ENCODE measurements around the gene ZWINT.

ZWINT gene

GRCh38 chr10:56327118-56327517 lies 33.9 kb downstream of the ZWINT start:
- H3K4ac ChIP-seq (ENCODE audit: low read length) = no peak overlapping the region
- no peaks in the 10 kb centered on the region for H3K4me1 ChIP-seq (ENCODE audit: control insufficient read depth in 2 of 2, insufficient read depth in 1 of 2, low read depth in 1 of 2, low read length in 2 of 2)
- no peak overlapping the region for H2BK12ac ChIP-seq (ENCODE audit: low read length)
- H3K9me3 ChIP-seq (replicated peaks in 1 of 2; ENCODE audit: control insufficient read depth in 2 of 2, insufficient read depth in 1 of 2, low read depth in 1 of 2, low read length in 2 of 2) = no peaks in the 10 kb centered on the region
- no peak overlapping the region for H2BK120ac ChIP-seq (ENCODE audit: low read depth, low read length)
- H3K79me1 ChIP-seq (ENCODE audit: low read depth, low read length) = no peaks in the 10 kb centered on the region
- no peak overlapping the region for H3K4me2 ChIP-seq (ENCODE audit: insufficient read depth, low read length, poor library complexity, severe bottlenecking)
- no peak overlapping the region for H3K9ac ChIP-seq (ENCODE audit: low read depth, low read length, poor library complexity)
- H2BK15ac ChIP-seq (ENCODE audit: low read length) = no peak overlapping the region
- no CpG with 5 or more reads among the region's 3 CpGs for WGBS, 2 donors (ENCODE audit: extremely low coverage in 2 of 2, insufficient read length in 2 of 2, insufficient replicate concordance in 1 of 2)
- no peak for DNase-seq (ENCODE audit: low spot score)
- H3K23ac ChIP-seq (ENCODE audit: low read depth, low read length, poor library complexity) = no peak overlapping the region
- no peak overlapping the region for H3K27ac ChIP-seq (replicated peaks; ENCODE audit: low read length)
- H2AK5ac ChIP-seq (ENCODE audit: low read depth, low read length) = no peak overlapping the region
- no peak overlapping the region for H4K91ac ChIP-seq (ENCODE audit: low read depth, low read length, poor library complexity)
- H2AFZ ChIP-seq (ENCODE audit: low read length) = no peak overlapping the region
- no peak overlapping the region for H2BK5ac ChIP-seq (ENCODE audit: low read length)
- H3K4me3 ChIP-seq (ENCODE audit: low read length in 2 of 2) = no peak overlapping the region
- no peaks in the 10 kb centered on the region for H3K36me3 ChIP-seq (replicated peaks in 1 of 2; ENCODE audit: control insufficient read depth in 2 of 2, insufficient read depth in 2 of 2, low read length in 2 of 2)
- H3K14ac ChIP-seq (ENCODE audit: low read length) = no peak overlapping the region
- H4K8ac ChIP-seq (ENCODE audit: low read depth, low read length) = no peak overlapping the region
- H3K27me3 ChIP-seq (ENCODE audit: control insufficient read depth in 3 of 3, insufficient read depth in 3 of 3, low read depth in 1 of 3, low read length in 3 of 3) = no peaks in the 10 kb centered on the region
- H3K18ac ChIP-seq (ENCODE audit: low read length) = no peak overlapping the region

DNA sequence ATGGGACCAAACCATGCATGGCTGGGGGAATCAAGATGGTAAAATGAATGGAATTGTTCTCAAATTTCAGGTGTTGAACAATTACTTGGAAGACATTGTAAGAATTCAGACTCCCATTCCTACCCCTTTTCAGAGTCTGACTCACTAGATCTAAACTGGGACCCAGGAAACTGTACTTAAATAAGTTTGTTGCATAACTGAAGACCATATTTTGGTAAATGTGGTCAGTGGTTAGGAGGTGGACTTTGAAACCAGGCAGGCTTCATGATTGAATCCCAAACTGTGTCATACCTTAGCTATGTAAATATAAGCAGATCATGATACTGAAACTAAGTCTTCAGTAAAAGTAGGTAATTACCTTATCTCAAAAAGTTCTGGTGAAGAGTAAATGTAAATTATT lies 41.7 kb downstream of the ZWINT start:
- no peak overlapping the region for H4K8ac ChIP-seq (ENCODE audit: low read depth, low read length)
- no peaks in the 10 kb centered on the region for H3K9me3 ChIP-seq (replicated peaks in 1 of 2; ENCODE audit: control insufficient read depth in 2 of 2, insufficient read depth in 1 of 2, low read depth in 1 of 2, low read length in 2 of 2)
- no peak overlapping the region for H2AFZ ChIP-seq (ENCODE audit: low read length)
- no peak overlapping the region for H2BK12ac ChIP-seq (ENCODE audit: low read length)
- no peak overlapping the region for H2BK5ac ChIP-seq (ENCODE audit: low read length)
- no peaks in the 10 kb centered on the region for H3K36me3 ChIP-seq (replicated peaks in 1 of 2; ENCODE audit: control insufficient read depth in 2 of 2, insufficient read depth in 2 of 2, low read length in 2 of 2)
- H3K27ac ChIP-seq (replicated peaks; ENCODE audit: low read length) = no peak overlapping the region
- no peak overlapping the region for H2BK15ac ChIP-seq (ENCODE audit: low read length)
- no peak overlapping the region for H3K9ac ChIP-seq (ENCODE audit: low read depth, low read length, poor library complexity)
- no peak for DNase-seq (ENCODE audit: low spot score)
- no peak overlapping the region for H2BK120ac ChIP-seq (ENCODE audit: low read depth, low read length)
- H3K4ac ChIP-seq (ENCODE audit: low read length) = no peak overlapping the region
- no peaks in the 10 kb centered on the region for H3K27me3 ChIP-seq (ENCODE audit: control insufficient read depth in 3 of 3, insufficient read depth in 3 of 3, low read depth in 1 of 3, low read length in 3 of 3)
- no peaks in the 10 kb centered on the region for H3K79me1 ChIP-seq (ENCODE audit: low read depth, low read length)
- no peak overlapping the region for H4K91ac ChIP-seq (ENCODE audit: low read depth, low read length, poor library complexity)
- H3K14ac ChIP-seq (ENCODE audit: low read length) = no peak overlapping the region
- H2AK5ac ChIP-seq (ENCODE audit: low read depth, low read length) = no peak overlapping the region
- H3K4me2 ChIP-seq (ENCODE audit: insufficient read depth, low read length, poor library complexity, severe bottlenecking) = no peak overlapping the region
- no peaks in the 10 kb centered on the region for H3K4me1 ChIP-seq (ENCODE audit: control insufficient read depth in 2 of 2, insufficient read depth in 1 of 2, low read depth in 1 of 2, low read length in 2 of 2)
- H3K4me3 ChIP-seq (ENCODE audit: low read length in 2 of 2) = no peak overlapping the region
- no peak overlapping the region for H3K18ac ChIP-seq (ENCODE audit: low read length)
- no peak overlapping the region for H3K23ac ChIP-seq (ENCODE audit: low read depth, low read length, poor library complexity)

GRCh38 chr10:56318816-56319215 lies 42.2 kb downstream of the ZWINT start:
- H3K4ac ChIP-seq (ENCODE audit: low read length) = no peak overlapping the region
- no peak for DNase-seq (ENCODE audit: low spot score)

GRCh38 chr10:56317603-56318002 lies 43.5 kb downstream of the ZWINT start:
- Histone ChIP-seq H2AK5ac (ENCODE audit: low read depth, low read length) (no peak overlapping the region), H4K91ac (ENCODE audit: low read depth, low read length, poor library complexity) (no peak overlapping the region), H3K4me3 (ENCODE audit: low read length in 2 of 2) (no peak overlapping the region), H3K14ac (ENCODE audit: low read length) (no peak overlapping the region), H3K27ac (replicated peaks; ENCODE audit: low read length) (no peak overlapping the region), H3K4ac (ENCODE audit: low read length) (no peak overlapping the region), H2BK12ac (ENCODE audit: low read length) (no peak overlapping the region), H2BK120ac (ENCODE audit: low read depth, low read length) (no peak overlapping the region), H3K9ac (ENCODE audit: low read depth, low read length, poor library complexity) (no peak overlapping the region), H2BK15ac (ENCODE audit: low read length) (no peak overlapping the region), H3K36me3 (replicated peaks in 1 of 2; ENCODE audit: control insufficient read depth in 2 of 2, insufficient read depth in 2 of 2, low read length in 2 of 2) (no peaks in the 10 kb centered on the region), H3K9me3 (replicated peaks in 1 of 2; ENCODE audit: control insufficient read depth in 2 of 2, insufficient read depth in 1 of 2, low read depth in 1 of 2, low read length in 2 of 2) (no peaks in the 10 kb centered on the region), H2AFZ (ENCODE audit: low read length) (no peak overlapping the region), H3K4me1 (ENCODE audit: control insufficient read depth in 2 of 2, insufficient read depth in 1 of 2, low read depth in 1 of 2, low read length in 2 of 2) (no peaks in the 10 kb centered on the region), H3K27me3 (ENCODE audit: control insufficient read depth in 3 of 3, insufficient read depth in 3 of 3, low read depth in 1 of 3, low read length in 3 of 3) (peaks cover 0 to 3% (median 0%) of the 10 kb centered on the region in 3 experiments), H2BK5ac (ENCODE audit: low read length) (no peak overlapping the region), H3K4me2 (ENCODE audit: insufficient read depth, low read length, poor library complexity, severe bottlenecking) (no peak overlapping the region), H3K18ac (ENCODE audit: low read length) (no peak overlapping the region), H3K23ac (ENCODE audit: low read depth, low read length, poor library complexity) (no peak overlapping the region), H4K8ac (ENCODE audit: low read depth, low read length) (no peak overlapping the region), H3K79me1 (ENCODE audit: low read depth, low read length) (no peaks in the 10 kb centered on the region)
- WGBS, 2 donors (ENCODE audit: extremely low coverage in 2 of 2, insufficient read length in 2 of 2, insufficient replicate concordance in 1 of 2) = no CpG with 5 or more reads among the region's 3 CpGs
- no peak for DNase-seq (ENCODE audit: low spot score)

More at GRCh38 chr10:56318816-56319215, 42.2 kb downstream of the ZWINT start:
- Histone ChIP-seq H3K4me3 (ENCODE audit: low read length in 2 of 2) (no peak overlapping the region), H3K27ac (replicated peaks; ENCODE audit: low read length) (no peak overlapping the region), H2AFZ (ENCODE audit: low read length) (no peak overlapping the region), H3K9me3 (replicated peaks in 1 of 2; ENCODE audit: control insufficient read depth in 2 of 2, insufficient read depth in 1 of 2, low read depth in 1 of 2, low read length in 2 of 2) (no peaks in the 10 kb centered on the region), H4K8ac (ENCODE audit: low read depth, low read length) (no peak overlapping the region), H3K23ac (ENCODE audit: low read depth, low read length, poor library complexity) (no peak overlapping the region), H3K79me1 (ENCODE audit: low read depth, low read length) (no peaks in the 10 kb centered on the region), H3K9ac (ENCODE audit: low read depth, low read length, poor library complexity) (no peak overlapping the region), H2BK120ac (ENCODE audit: low read depth, low read length) (no peak overlapping the region), H2BK15ac (ENCODE audit: low read length) (no peak overlapping the region), H2BK5ac (ENCODE audit: low read length) (no peak overlapping the region), H3K14ac (ENCODE audit: low read length) (no peak overlapping the region), H3K4me2 (ENCODE audit: insufficient read depth, low read length, poor library complexity, severe bottlenecking) (no peak overlapping the region), H2BK12ac (ENCODE audit: low read length) (no peak overlapping the region), H4K91ac (ENCODE audit: low read depth, low read length, poor library complexity) (no peak overlapping the region), H2AK5ac (ENCODE audit: low read depth, low read length) (no peak overlapping the region), H3K27me3 (ENCODE audit: control insufficient read depth in 3 of 3, insufficient read depth in 3 of 3, low read depth in 1 of 3, low read length in 3 of 3) (peaks cover 0 to 3% (median 0%) of the 10 kb centered on the region in 3 experiments), H3K36me3 (replicated peaks in 1 of 2; ENCODE audit: control insufficient read depth in 2 of 2, insufficient read depth in 2 of 2, low read length in 2 of 2) (no peaks in the 10 kb centered on the region), H3K4me1 (ENCODE audit: control insufficient read depth in 2 of 2, insufficient read depth in 1 of 2, low read depth in 1 of 2, low read length in 2 of 2) (no peaks in the 10 kb centered on the region), H3K18ac (ENCODE audit: low read length) (no peak overlapping the region)
- no CpG with 5 or more reads among the region's 2 CpGs for WGBS, 2 donors (ENCODE audit: extremely low coverage in 2 of 2, insufficient read length in 2 of 2, insufficient replicate concordance in 1 of 2)

All from neuronal stem cell (in vitro differentiated cells).